Stimulated activated naive B cell treated with anti-CD40 and anti-IgM and Interleukin-4, amounts not matched to agents 10 μg/mL and 1 μg/mL and 100 μg/mL, for 72 hours (primary cell): ENCODE data around the gene ABCC12.
A peak's percentile ranks its signal among the peaks of the same experiment; 100 is the strongest.
"Not testable (repeated sequence)": the region's sequence is repeated elsewhere in the genome, so short reads cannot be mapped to it uniquely, and the experiment has no call there.

Experiments used
- ATAC-seq, 2 donors: fragments of 150-1000 bp; cut with Tn5 transposase; replicated peaks; 2 replicates each; pipeline ENCODE4 v1.10.0; 2021; ENCODE audit warnings: moderate library complexity in 1 of 2
- DNase-seq: peaks from one replicate; pipeline ENCODE4 v3.0.0; 2021
- H3K27ac Mint-ChIP-seq: one replicate; pipeline ENCODE4 v1.8.0; 2022; ENCODE audit warnings: mild to moderate bottlenecking, mixed read lengths
- H3K27me3 Mint-ChIP-seq, 2 donors: one replicate each; pipeline ENCODE4 v1.8.0; 2022; ENCODE audit warnings: mixed read lengths in 2 of 2
- H3K36me3 Mint-ChIP-seq, 2 donors: one replicate each; pipeline ENCODE4 v1.8.0; 2022; ENCODE audit warnings: mixed read lengths in 2 of 2, mild to moderate bottlenecking in 1 of 2
- H3K4me1 Mint-ChIP-seq, 2 donors: one replicate each; pipeline ENCODE4 v1.8.0; 2022; ENCODE audit warnings: mixed read lengths in 2 of 2, mild to moderate bottlenecking in 1 of 2
- H3K4me3 Mint-ChIP-seq, 2 donors: one replicate each; pipeline ENCODE4 v1.8.0; 2022; ENCODE audit warnings: mild to moderate bottlenecking in 2 of 2, mixed read lengths in 2 of 2, moderate library complexity in 1 of 2
- H3K9me3 Mint-ChIP-seq, 2 donors: one replicate each; pipeline ENCODE4 v1.8.0; 2022; ENCODE audit warnings: mixed read lengths in 2 of 2, mild to moderate bottlenecking in 1 of 2

ABCC12 gene

DNA sequence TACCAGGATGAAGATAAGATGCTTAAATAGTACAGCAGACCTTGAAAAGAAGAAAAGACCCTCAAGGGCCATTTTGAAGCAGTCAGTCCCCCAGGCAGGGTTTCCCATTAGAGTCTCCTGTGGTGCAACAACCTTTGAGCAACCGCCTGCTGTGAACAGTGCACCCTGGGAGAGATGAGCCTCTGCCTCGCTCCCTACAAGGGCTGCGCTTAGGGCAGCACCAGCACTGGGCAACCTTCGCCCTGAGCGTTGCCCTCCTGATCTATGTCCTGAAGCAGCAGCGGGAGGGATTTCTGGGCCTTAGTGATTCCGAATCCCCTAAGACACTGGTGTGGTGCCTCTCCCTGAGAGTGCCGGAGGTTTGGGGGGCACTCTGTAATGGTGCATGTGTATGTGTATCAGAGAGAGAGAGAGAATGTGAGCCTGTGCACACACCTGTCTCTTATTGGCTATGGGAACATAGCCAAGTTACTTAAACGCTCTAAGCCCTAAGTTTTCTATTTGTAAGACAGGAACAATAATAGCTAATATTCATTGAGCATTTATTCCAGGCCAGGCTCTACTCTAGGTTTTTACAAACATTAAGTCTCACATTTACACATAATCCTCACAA is 25.2 kb upstream of the ABCC12 start:
- no peak overlapping the region for H3K4me3 Mint-ChIP-seq
- DNase-seq (no peak), ATAC-seq (no peak)
- no peaks in the 10 kb centered on the region for H3K9me3 Mint-ChIP-seq
- H3K36me3 Mint-ChIP-seq = no peaks in the 10 kb centered on the region
- no peak overlapping the region for H3K27ac Mint-ChIP-seq
- peaks cover 12 to 23% of the 10 kb centered on the region in 2 donors for H3K27me3 Mint-ChIP-seq
- no peaks in the 10 kb centered on the region for H3K4me1 Mint-ChIP-seq

- no peaks in the 10 kb centered on the region for H3K9me3 Mint-ChIP-seq
- peaks cover 18 to 26% of the 10 kb centered on the region in 2 donors for H3K27me3 Mint-ChIP-seq
- no peak overlapping the region for H3K27ac Mint-ChIP-seq
- no peak overlapping the region for H3K4me3 Mint-ChIP-seq
- DNase-seq (no peak), ATAC-seq (no peak)
- no peaks in the 10 kb centered on the region for H3K36me3 Mint-ChIP-seq
- H3K4me1 Mint-ChIP-seq = no peaks in the 10 kb centered on the region
Observed at GRCh38 chr16:48176635-48177408, 21.0 kb upstream of the ABCC12 start.

DNA sequence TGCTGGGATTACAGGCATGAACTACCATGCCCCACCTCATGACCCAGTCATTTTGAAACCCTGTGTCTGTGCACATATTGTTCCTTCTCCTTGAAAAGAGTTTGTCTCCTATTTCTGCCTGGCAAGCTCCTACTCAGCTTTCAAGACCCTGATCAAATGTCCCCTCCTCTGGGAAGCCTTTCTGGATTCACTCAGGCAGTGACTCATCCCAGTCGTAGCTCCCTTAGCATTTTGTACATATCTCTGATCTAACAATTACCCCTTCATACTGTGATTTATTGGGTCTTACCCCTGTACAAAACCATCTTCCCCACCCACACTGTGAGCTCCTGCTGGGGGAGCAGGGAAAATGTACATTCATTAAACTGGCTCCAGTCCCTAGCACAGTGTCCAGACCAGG is 18.1 kb upstream of the ABCC12 start:
- no peak for DNase-seq
- H3K9me3 Mint-ChIP-seq = no peaks in the 10 kb centered on the region
- ATAC-seq = no peak

DNA sequence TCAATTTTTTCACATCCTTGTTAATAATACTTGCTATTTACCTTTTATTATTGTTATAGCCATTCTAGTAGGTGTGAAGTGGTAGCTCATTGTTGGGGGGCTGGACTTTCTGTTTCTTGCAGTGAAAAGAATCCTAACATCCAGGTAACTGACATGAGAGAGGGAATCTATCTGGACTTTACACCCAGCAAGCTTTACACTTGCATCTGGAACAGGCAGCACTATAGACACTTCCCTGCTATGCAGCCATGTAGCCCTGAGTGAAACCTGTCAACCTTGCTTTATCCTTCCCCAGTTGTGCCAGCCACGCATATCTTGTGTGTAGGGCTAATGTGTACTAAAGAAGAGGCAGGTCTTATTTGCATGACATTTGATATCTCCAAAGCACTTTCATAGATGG is 16.9 kb upstream of the ABCC12 start:
- H3K27me3 Mint-ChIP-seq = peaks cover 18 to 19% of the 10 kb centered on the region in 2 donors
- no peak for ATAC-seq
- H3K36me3 Mint-ChIP-seq = no peaks in the 10 kb centered on the region
- no peaks in the 10 kb centered on the region for H3K4me1 Mint-ChIP-seq
- H3K9me3 Mint-ChIP-seq = no peaks in the 10 kb centered on the region
- DNase-seq = no peak
- no peak overlapping the region for H3K4me3 Mint-ChIP-seq
- no peak overlapping the region for H3K27ac Mint-ChIP-seq

More for the DNA sequence above, 18.1 kb upstream of the ABCC12 start:
- Mint-ChIP-seq H3K27me3 (peaks cover 18 to 19% of the 10 kb centered on the region in 2 donors), H3K4me3 (no peak overlapping the region), H3K36me3 (no peaks in the 10 kb centered on the region), H3K4me1 (no peaks in the 10 kb centered on the region), H3K27ac (no peak overlapping the region)

- Mint-ChIP-seq H3K27me3 (peaks cover 5 to 12% of the 10 kb centered on the region in 2 donors), H3K36me3 (no peaks in the 10 kb centered on the region), H3K4me3 (no peak overlapping the region), H3K4me1 (peaks cover 2 to 4% of the 10 kb centered on the region in 2 donors), H3K9me3 (no peaks in the 10 kb centered on the region), H3K27ac (no peak overlapping the region)
- DNase-seq (no peak), ATAC-seq (no peak)
Observed at GRCh38 chr16:48169896-48170295, 14.1 kb upstream of the ABCC12 start.

GRCh38 chr16:48168075-48168474 is 12.3 kb upstream of the ABCC12 start:
- no peak for DNase-seq
- H3K9me3 Mint-ChIP-seq = no peaks in the 10 kb centered on the region
- ATAC-seq = no peak
- no peaks in the 10 kb centered on the region for H3K36me3 Mint-ChIP-seq
- peaks cover 0 to 9% of the 10 kb centered on the region in 2 donors for H3K27me3 Mint-ChIP-seq
- no peak overlapping the region for H3K4me3 Mint-ChIP-seq
- peaks cover 5 to 6% of the 10 kb centered on the region in 2 donors for H3K4me1 Mint-ChIP-seq
- H3K27ac Mint-ChIP-seq = no peak overlapping the region

DNA sequence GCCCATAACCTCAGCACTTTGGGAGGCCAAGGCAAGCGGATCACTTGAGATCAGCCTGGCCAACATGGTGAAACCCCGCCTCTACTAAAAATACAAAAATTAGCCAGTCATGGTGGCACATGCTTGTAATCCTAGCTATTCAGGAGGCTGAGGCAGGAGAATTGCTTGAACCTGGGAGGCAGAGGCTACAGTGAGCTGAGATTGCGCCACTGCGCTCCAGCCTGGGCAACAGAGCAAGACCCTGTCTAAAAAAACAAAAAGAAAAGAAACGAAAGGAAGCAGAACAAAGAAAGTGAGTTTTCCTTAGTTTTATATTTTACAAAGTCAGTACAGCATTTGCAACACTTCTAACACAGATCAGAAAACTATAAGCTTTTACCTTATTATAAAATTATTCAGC is 10.8 kb upstream of the ABCC12 start:
- not testable (repeated sequence) for H3K9me3 Mint-ChIP-seq, ATAC-seq, H3K4me3 Mint-ChIP-seq, H3K36me3 Mint-ChIP-seq, DNase-seq, H3K27ac Mint-ChIP-seq
- H3K27me3 Mint-ChIP-seq = peaks cover 6 to 15% of the 10 kb centered on the region in 2 donors
- peaks cover 5 to 14% of the 10 kb centered on the region in 2 donors for H3K4me1 Mint-ChIP-seq

DNA sequence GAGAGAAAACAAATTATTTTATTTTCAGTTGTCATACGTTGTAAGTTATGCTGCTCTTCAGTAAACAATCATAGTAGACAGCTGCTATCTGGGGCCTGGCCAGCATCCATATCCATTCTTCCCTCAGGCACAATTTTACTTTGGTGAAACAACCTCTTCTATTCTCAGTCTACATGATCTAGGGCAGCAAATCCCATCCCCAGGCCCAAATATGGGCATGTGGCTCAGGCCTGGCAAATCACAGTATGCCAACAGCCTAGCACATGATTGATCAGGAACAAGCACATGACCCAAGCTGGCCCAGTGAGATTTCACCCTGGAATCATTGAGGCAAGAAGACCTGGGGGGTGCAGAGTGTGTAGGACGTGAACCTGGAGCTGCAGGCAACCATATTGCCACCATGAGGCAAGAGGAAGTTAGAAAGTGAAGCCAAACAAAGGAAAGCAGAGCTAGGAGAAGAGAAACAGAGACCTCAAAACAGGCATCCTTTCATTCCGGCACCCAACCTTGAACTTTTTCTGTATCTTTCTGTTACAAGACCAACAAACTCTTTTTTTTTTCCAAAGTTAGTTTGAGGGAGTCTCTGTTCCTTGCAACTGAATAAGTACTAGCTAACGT is 10.3 kb upstream of the ABCC12 start:
- no peaks in the 10 kb centered on the region for H3K36me3 Mint-ChIP-seq

DNA sequence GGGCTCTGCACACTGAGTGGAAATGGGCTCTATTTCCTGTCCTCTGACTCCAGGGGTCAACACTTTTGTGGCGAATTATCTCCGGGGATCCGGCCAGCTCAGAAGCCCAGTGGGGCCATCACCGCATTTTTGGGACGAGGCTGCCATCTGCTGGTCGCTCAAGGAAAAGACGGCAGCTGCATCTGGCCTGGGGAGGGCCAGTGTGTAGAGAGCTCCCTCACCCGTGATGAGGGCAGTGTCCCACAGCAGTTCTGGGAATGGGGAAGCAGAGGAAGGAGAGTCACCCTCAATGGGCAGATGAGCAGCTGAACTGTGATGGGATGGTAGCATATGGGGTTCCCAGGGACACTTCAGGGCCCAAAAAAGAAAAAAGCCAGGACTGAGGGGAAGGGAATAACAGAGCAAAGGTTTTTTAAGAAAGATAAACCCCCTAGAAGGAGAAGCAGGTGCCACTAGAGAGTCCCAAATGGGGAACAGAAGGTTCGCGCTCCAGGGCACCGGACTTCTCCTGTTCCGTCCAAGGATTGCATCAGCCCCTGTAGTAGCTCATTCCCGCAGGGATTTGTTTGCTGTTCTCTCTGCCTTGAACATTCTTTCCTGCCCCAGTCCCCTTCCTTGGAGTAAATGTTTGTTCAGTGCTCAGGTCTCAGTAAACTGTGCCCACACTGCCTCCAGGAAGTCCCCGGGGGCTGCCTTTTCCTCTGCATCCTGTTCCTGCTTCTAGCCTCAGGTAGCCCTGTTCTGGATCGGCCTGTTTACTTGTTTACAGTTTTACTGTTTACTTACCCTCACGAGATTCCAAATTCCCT is 9.3 kb upstream of the ABCC12 start:
- ATAC-seq (peak; percentile 90 to 92), DNase-seq (peak; percentile 56)
- no peaks in the 10 kb centered on the region for H3K36me3 Mint-ChIP-seq
- no peak overlapping the region for H3K4me3 Mint-ChIP-seq
- H3K4me1 Mint-ChIP-seq = peaks cover 5 to 15% of the 10 kb centered on the region in 2 donors
- no peak overlapping the region for H3K27ac Mint-ChIP-seq
- H3K27me3 Mint-ChIP-seq = peaks cover 8 to 15% of the 10 kb centered on the region in 2 donors
- H3K9me3 Mint-ChIP-seq = no peaks in the 10 kb centered on the region

More for the DNA sequence above, 10.3 kb upstream of the ABCC12 start:
- Mint-ChIP-seq H3K9me3 (no peaks in the 10 kb centered on the region), H3K27me3 (peaks cover 8 to 15% of the 10 kb centered on the region in 2 donors), H3K4me1 (peaks cover 5 to 15% of the 10 kb centered on the region in 2 donors), H3K4me3 (no peak overlapping the region), H3K27ac (no peak overlapping the region)
- no peak for DNase-seq
- ATAC-seq = no peak

DNA sequence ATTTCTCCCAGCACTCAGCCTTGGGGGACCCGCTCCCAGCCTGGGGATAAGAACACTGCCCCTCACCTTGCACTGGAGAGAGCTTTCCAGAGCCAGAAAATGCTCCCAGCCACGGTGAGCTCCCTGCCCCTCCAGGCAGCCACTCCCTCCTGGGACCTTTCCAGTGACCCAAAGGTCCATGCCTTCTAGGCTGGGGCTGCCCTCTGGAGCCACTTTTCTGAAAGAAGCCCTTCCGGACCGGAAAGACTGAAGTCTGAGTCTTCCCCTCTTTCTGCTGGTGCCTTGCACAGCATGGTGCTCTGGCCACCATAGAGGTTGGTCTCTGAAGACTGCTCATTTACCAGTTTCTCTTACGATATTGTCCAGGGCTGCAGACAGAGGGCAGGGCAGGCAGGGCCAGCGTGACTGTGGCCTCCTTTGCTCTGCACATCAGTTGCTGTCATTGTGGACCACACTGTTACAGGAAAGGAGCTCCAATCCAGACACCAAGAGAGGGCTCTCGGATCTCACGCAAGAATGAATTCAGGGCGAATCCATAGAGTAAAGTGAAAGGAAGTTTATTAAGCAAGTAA is 7.1 kb upstream of the ABCC12 start:
- peaks cover 11 to 24% of the 10 kb centered on the region in 2 donors for H3K4me1 Mint-ChIP-seq
- H3K27ac Mint-ChIP-seq = no peak overlapping the region
- no peak overlapping the region for H3K4me3 Mint-ChIP-seq
- DNase-seq (no peak), ATAC-seq (no peak)
- no peaks in the 10 kb centered on the region for H3K36me3 Mint-ChIP-seq
- H3K27me3 Mint-ChIP-seq = peaks cover 10 to 20% of the 10 kb centered on the region in 2 donors
- no peaks in the 10 kb centered on the region for H3K9me3 Mint-ChIP-seq

GRCh38 chr16:48161906-48162305 is 6.1 kb upstream of the ABCC12 start:
- H3K36me3 Mint-ChIP-seq = no peaks in the 10 kb centered on the region
- no peak for DNase-seq
- ATAC-seq = no peak
- no peaks in the 10 kb centered on the region for H3K9me3 Mint-ChIP-seq
- peaks cover 19 to 34% of the 10 kb centered on the region in 2 donors for H3K4me1 Mint-ChIP-seq
- H3K27me3 Mint-ChIP-seq = peaks cover 20% of the 10 kb centered on the region in 2 donors
- no peak overlapping the region for H3K27ac Mint-ChIP-seq
- no peak overlapping the region for H3K4me3 Mint-ChIP-seq

- Mint-ChIP-seq H3K4me1 (peaks cover 20 to 40% of the 10 kb centered on the region in 2 donors), H3K36me3 (no peaks in the 10 kb centered on the region), H3K27ac (no peak overlapping the region), H3K9me3 (no peaks in the 10 kb centered on the region), H3K4me3 (no peak overlapping the region), H3K27me3 (peaks cover 25 to 29% of the 10 kb centered on the region in 2 donors)
- ATAC-seq = no peak
- DNase-seq = no peak
Observed at GRCh38 chr16:48160575-48160974, 4.8 kb upstream of the ABCC12 start.

DNA sequence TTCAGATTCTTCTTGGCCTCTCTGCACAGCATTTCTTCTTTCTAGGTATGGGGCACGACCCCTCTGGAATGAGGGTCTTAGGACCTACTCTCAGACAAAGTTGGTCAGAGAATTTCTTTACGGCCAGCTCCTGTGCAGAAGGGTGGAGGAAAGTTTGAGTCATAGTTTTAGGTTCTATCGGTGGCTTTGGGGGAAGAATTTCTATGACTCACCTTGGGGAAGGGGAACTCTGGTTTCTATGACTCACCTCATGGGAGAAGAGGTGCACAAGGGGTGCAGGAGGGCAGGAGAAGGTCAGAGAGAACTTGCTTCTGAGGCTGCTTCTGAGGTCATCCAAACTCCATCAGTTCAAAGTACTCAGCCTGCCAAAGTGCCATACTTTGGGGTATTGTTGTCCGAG is 2.5 kb upstream of the ABCC12 start:
- no peaks in the 10 kb centered on the region for H3K36me3 Mint-ChIP-seq
- ATAC-seq = peak; percentile 93 to 96

GRCh38 chr16:48157794-48158193 is 2.0 kb upstream of the ABCC12 start:
- H3K27me3 Mint-ChIP-seq = peaks cover 26 to 45% of the 10 kb centered on the region in 2 donors
- H3K9me3 Mint-ChIP-seq = no peaks in the 10 kb centered on the region
- no peaks in the 10 kb centered on the region for H3K36me3 Mint-ChIP-seq
- DNase-seq (no peak), ATAC-seq (peak in 1 of 2 donors; percentile 22)
- no peak overlapping the region for H3K4me3 Mint-ChIP-seq
- H3K27ac Mint-ChIP-seq = peak overlapping the region; percentile 27
- peaks cover 20 to 33% of the 10 kb centered on the region in 2 donors for H3K4me1 Mint-ChIP-seq

More for the DNA sequence above, 2.5 kb upstream of the ABCC12 start:
- Mint-ChIP-seq H3K27ac (peak overlapping the region; percentile 27), H3K27me3 (peaks cover 30 to 45% of the 10 kb centered on the region in 2 donors), H3K4me3 (peak overlapping the region in 1 of 2 donors; percentile 60), H3K4me1 (peaks cover 20 to 33% of the 10 kb centered on the region in 2 donors), H3K9me3 (no peaks in the 10 kb centered on the region)
- DNase-seq = peak; percentile 60
